ENCODE data around the gene RMND1. TPM values are rescaled to one million over a fixed set of nuclear protein-coding genes. Genes with fewer than 3 reads are reported as not detected.

The RMND1 gene
- polyA plus RNA-seq, 4 donors: 17.5 to 53.6 (median 32.3) TPM

DNA sequence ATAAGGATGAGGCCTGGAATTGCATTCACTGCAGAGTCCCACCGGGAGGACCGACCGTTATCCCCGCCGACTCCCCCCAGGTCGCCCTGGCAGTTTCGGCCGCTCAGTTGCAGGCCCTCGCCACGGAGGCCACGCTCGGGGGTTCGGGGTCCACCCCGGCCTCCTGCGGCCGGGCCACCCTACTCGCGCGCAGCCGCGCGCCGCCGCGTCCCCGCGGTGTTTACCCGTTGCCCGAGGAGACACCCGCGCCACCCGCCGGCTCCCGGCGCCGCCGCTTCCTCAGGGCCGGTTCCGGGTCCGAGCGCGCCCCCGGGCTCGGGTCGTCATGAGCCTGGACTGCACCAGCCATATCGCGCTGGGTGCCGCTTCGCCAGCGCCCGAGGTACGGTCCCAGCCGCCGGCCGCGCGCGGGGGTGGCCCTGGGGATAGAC is 41.9 kb upstream of the RMND1 start, which contains the start of gene CCDC170:
TSS of gene CCDC170 (plus strand) at position 214 of the 431 bp plus-strand sequence. CDS start at position 326, 112 bp downstream.
- peak in 1 of 2 donors; percentile 65 for DNase-seq
- WGBS, 3 donors: 0 to 2% (median 1%) methylated on average over 39 to 58 of the region's 58 CpGs
- Histone ChIP-seq H3K4me1 (ENCODE audit: control insufficient read depth in 3 of 3, insufficient read depth in 2 of 3, low read depth in 1 of 3, low read length in 2 of 3) (peaks cover 0 to 6% (median 2%) of the 10 kb centered on the region in 3 donors), H3K4me3 (ENCODE audit: low read depth in 1 of 3, low read length in 3 of 3) (peak within 1 kb of the TSS; percentile 38 to 49 (median 40)), H3K27me3 (ENCODE audit: control insufficient read depth in 3 of 3, insufficient read depth in 3 of 3, low read length in 3 of 3) (peaks cover 0 to 25% (median 2%) of the 10 kb centered on the region in 3 donors), H3K27ac (ENCODE audit: low read depth in 1 of 3, low read length in 2 of 3) (peak within 1 kb of the TSS in 2 of 3 donors; percentile 33 to 57), H3K36me3 (ENCODE audit: control insufficient read depth in 3 of 3, insufficient read depth in 2 of 3, low read depth in 1 of 3, low read length in 3 of 3) (no peaks in the 10 kb centered on the region), H3K9me3 (ENCODE audit: control insufficient read depth in 2 of 2, insufficient read depth in 1 of 2, low read depth in 1 of 2, low read length in 1 of 2) (no peaks in the 10 kb centered on the region)
- no peak for FAIRE-seq

- WGBS, 3 donors: 23 to 44% (median 39%) methylated on average over 16 of the region's 16 CpGs
- DNase-seq: no peak
- Histone ChIP-seq H3K4me3 (ENCODE audit: low read depth in 1 of 3, low read length in 3 of 3) (peak overlapping the region in 2 of 3 donors; percentile 40 to 49), H3K4me1 (ENCODE audit: control insufficient read depth in 3 of 3, insufficient read depth in 2 of 3, low read depth in 1 of 3, low read length in 2 of 3) (peaks cover 0 to 6% (median 2%) of the 10 kb centered on the region in 3 donors), H3K27me3 (ENCODE audit: control insufficient read depth in 3 of 3, insufficient read depth in 3 of 3, low read length in 3 of 3) (peaks cover 0 to 25% (median 2%) of the 10 kb centered on the region in 3 donors), H3K36me3 (ENCODE audit: control insufficient read depth in 3 of 3, insufficient read depth in 2 of 3, low read depth in 1 of 3, low read length in 3 of 3) (no peaks in the 10 kb centered on the region), H3K27ac (ENCODE audit: low read depth in 1 of 3, low read length in 2 of 3) (no peak overlapping the region), H3K9me3 (ENCODE audit: control insufficient read depth in 2 of 2, insufficient read depth in 1 of 2, low read depth in 1 of 2, low read length in 1 of 2) (no peaks in the 10 kb centered on the region)
- FAIRE-seq: no peak
Measured at GRCh38 chr6:151493161-151493803, 41.4 kb upstream of the RMND1 start.

DNA sequence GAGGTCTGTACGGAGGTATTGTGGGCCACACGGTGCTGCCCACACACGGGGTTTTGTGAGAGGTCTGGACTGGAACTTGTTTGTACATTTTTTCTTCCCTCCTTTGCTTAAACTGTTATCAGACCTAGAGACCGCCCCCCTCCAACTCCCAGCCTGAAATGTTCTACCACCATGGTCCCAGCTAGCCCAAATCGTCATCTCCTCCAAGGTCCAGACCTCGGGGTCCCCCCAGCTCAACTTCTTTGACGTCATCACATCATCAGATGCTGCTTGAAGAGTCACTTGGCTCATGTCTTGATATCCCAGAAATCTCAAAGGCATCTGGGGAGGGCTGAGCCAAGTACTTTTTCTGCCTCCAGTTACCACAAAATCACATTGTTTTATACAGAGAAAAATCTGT is 39.1 kb upstream of the RMND1 start:
- peaks cover 0 to 3% (median 0%) of the 10 kb centered on the region in 3 donors for H3K4me1 ChIP-seq (ENCODE audit: control insufficient read depth in 3 of 3, insufficient read depth in 2 of 3, low read depth in 1 of 3, low read length in 2 of 3)
- DNase-seq (no peak), FAIRE-seq (no peak)
- 73 to 87% (median 76%) methylated on average over 7 of the region's 7 CpGs for WGBS, 3 donors
- no peaks in the 10 kb centered on the region for H3K9me3 ChIP-seq (ENCODE audit: control insufficient read depth in 2 of 2, insufficient read depth in 1 of 2, low read depth in 1 of 2, low read length in 1 of 2)
- H3K27ac ChIP-seq (ENCODE audit: low read depth in 1 of 3, low read length in 2 of 3): no peak overlapping the region
- peaks cover 0 to 25% (median 2%) of the 10 kb centered on the region in 3 donors for H3K27me3 ChIP-seq (ENCODE audit: control insufficient read depth in 3 of 3, insufficient read depth in 3 of 3, low read length in 3 of 3)
- no peak overlapping the region for H3K4me3 ChIP-seq (ENCODE audit: low read depth in 1 of 3, low read length in 3 of 3)
- no peaks in the 10 kb centered on the region for H3K36me3 ChIP-seq (ENCODE audit: control insufficient read depth in 3 of 3, insufficient read depth in 2 of 3, low read depth in 1 of 3, low read length in 3 of 3)

GRCh38 chr6:151488226-151488625 is 36.3 kb upstream of the RMND1 start:
- Histone ChIP-seq H3K4me3 (ENCODE audit: low read depth in 1 of 3, low read length in 3 of 3) (no peak overlapping the region), H3K27ac (ENCODE audit: low read depth in 1 of 3, low read length in 2 of 3) (no peak overlapping the region), H3K4me1 (ENCODE audit: control insufficient read depth in 3 of 3, insufficient read depth in 2 of 3, low read depth in 1 of 3, low read length in 2 of 3) (peaks cover 0 to 3% (median 0%) of the 10 kb centered on the region in 3 donors), H3K36me3 (ENCODE audit: control insufficient read depth in 3 of 3, insufficient read depth in 2 of 3, low read depth in 1 of 3, low read length in 3 of 3) (no peaks in the 10 kb centered on the region), H3K9me3 (ENCODE audit: control insufficient read depth in 2 of 2, insufficient read depth in 1 of 2, low read depth in 1 of 2, low read length in 1 of 2) (no peaks in the 10 kb centered on the region), H3K27me3 (ENCODE audit: control insufficient read depth in 3 of 3, insufficient read depth in 3 of 3, low read length in 3 of 3) (peaks cover 0 to 11% (median 0%) of the 10 kb centered on the region in 3 donors)
- FAIRE-seq (no peak), DNase-seq (no peak)
- 54 to 61% (median 56%) methylated on average over 2 of the region's 2 CpGs for WGBS, 3 donors

GRCh38 chr6:151483994-151484393 is 32.1 kb upstream of the RMND1 start:
- peaks cover 0 to 3% (median 0%) of the 10 kb centered on the region in 3 donors for H3K4me1 ChIP-seq (ENCODE audit: control insufficient read depth in 3 of 3, insufficient read depth in 2 of 3, low read depth in 1 of 3, low read length in 2 of 3)
- FAIRE-seq (peak; percentile 39), DNase-seq (peak; percentile 52 to 71)
- H3K27me3 ChIP-seq (ENCODE audit: control insufficient read depth in 3 of 3, insufficient read depth in 3 of 3, low read length in 3 of 3): no peaks in the 10 kb centered on the region
- no peaks in the 10 kb centered on the region for H3K9me3 ChIP-seq (ENCODE audit: control insufficient read depth in 2 of 2, insufficient read depth in 1 of 2, low read depth in 1 of 2, low read length in 1 of 2)
- no peaks in the 10 kb centered on the region for H3K36me3 ChIP-seq (ENCODE audit: control insufficient read depth in 3 of 3, insufficient read depth in 2 of 3, low read depth in 1 of 3, low read length in 3 of 3)
- no peak overlapping the region for H3K4me3 ChIP-seq (ENCODE audit: low read depth in 1 of 3, low read length in 3 of 3)
- H3K27ac ChIP-seq (ENCODE audit: low read depth in 1 of 3, low read length in 2 of 3): peak overlapping the region in 1 of 3 donors; percentile 17

DNA sequence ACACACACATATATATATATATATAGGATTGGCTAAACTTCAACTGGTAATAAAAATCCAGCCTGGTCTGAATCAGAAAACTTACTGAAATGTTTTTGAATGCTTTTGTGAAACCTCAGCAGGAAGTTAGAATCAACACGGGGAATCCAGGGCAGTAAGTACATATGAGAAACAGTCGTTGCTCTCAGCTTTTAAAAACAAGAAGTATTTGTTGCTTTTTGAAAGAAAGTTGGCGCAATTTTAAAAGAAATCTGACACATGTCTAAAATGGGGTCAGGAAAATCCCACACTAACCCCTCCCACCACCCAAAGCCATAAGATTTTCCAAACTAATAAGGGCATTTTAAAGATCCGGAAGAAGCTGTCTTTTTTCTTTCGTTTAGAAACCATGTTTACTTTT is 30.4 kb upstream of the RMND1 start:
- DNase-seq (no peak), FAIRE-seq (no peak)
- H3K27me3 ChIP-seq (ENCODE audit: control insufficient read depth in 3 of 3, insufficient read depth in 3 of 3, low read length in 3 of 3): no peaks in the 10 kb centered on the region
- peaks cover 0 to 3% (median 0%) of the 10 kb centered on the region in 3 donors for H3K4me1 ChIP-seq (ENCODE audit: control insufficient read depth in 3 of 3, insufficient read depth in 2 of 3, low read depth in 1 of 3, low read length in 2 of 3)
- H3K4me3 ChIP-seq (ENCODE audit: low read depth in 1 of 3, low read length in 3 of 3): no peak overlapping the region
- H3K9me3 ChIP-seq (ENCODE audit: control insufficient read depth in 2 of 2, insufficient read depth in 1 of 2, low read depth in 1 of 2, low read length in 1 of 2): no peaks in the 10 kb centered on the region
- H3K36me3 ChIP-seq (ENCODE audit: control insufficient read depth in 3 of 3, insufficient read depth in 2 of 3, low read depth in 1 of 3, low read length in 3 of 3): no peaks in the 10 kb centered on the region
- H3K27ac ChIP-seq (ENCODE audit: low read depth in 1 of 3, low read length in 2 of 3): no peak overlapping the region
- 46 to 70% (median 64%) methylated on average over 5 of the region's 5 CpGs for WGBS, 3 donors

GRCh38 chr6:151481786-151482185 is 29.9 kb upstream of the RMND1 start:
- Histone ChIP-seq H3K9me3 (ENCODE audit: control insufficient read depth in 2 of 2, insufficient read depth in 1 of 2, low read depth in 1 of 2, low read length in 1 of 2) (no peaks in the 10 kb centered on the region), H3K4me3 (ENCODE audit: low read depth in 1 of 3, low read length in 3 of 3) (no peak overlapping the region), H3K36me3 (ENCODE audit: control insufficient read depth in 3 of 3, insufficient read depth in 2 of 3, low read depth in 1 of 3, low read length in 3 of 3) (no peaks in the 10 kb centered on the region), H3K27me3 (ENCODE audit: control insufficient read depth in 3 of 3, insufficient read depth in 3 of 3, low read length in 3 of 3) (no peaks in the 10 kb centered on the region), H3K27ac (ENCODE audit: low read depth in 1 of 3, low read length in 2 of 3) (no peak overlapping the region), H3K4me1 (ENCODE audit: control insufficient read depth in 3 of 3, insufficient read depth in 2 of 3, low read depth in 1 of 3, low read length in 2 of 3) (peaks cover 0 to 3% (median 0%) of the 10 kb centered on the region in 3 donors)
- FAIRE-seq: no peak
- no peak for DNase-seq

DNA sequence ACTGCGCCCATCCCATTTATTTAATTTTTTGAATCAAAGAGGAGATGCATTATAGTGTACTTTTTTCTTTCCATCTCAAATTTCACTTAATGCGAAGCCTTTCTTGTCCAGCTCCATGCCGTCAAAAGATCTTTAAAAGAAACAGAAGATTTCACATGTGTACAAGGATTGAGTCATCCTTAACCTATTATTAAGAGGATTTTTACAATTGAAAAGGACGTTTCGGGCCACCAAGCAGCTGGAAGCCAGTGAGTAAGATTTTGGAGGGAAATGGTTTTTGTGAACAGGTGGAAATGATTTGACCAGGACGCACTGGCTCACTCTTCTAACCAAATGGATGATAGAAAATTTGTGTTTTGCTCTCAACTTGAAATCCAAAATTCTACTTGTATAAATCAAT is 26.7 kb upstream of the RMND1 start:
- peaks cover 0 to 2% (median 0%) of the 10 kb centered on the region in 3 donors for H3K4me1 ChIP-seq (ENCODE audit: control insufficient read depth in 3 of 3, insufficient read depth in 2 of 3, low read depth in 1 of 3, low read length in 2 of 3)
- DNase-seq: no peak
- no peaks in the 10 kb centered on the region for H3K36me3 ChIP-seq (ENCODE audit: control insufficient read depth in 3 of 3, insufficient read depth in 2 of 3, low read depth in 1 of 3, low read length in 3 of 3)
- 89 to 94% (median 90%) methylated on average over 6 of the region's 6 CpGs for WGBS, 3 donors
- FAIRE-seq: no peak
- no peak overlapping the region for H3K27ac ChIP-seq (ENCODE audit: low read depth in 1 of 3, low read length in 2 of 3)
- H3K27me3 ChIP-seq (ENCODE audit: control insufficient read depth in 3 of 3, insufficient read depth in 3 of 3, low read length in 3 of 3): no peaks in the 10 kb centered on the region
- no peaks in the 10 kb centered on the region for H3K9me3 ChIP-seq (ENCODE audit: control insufficient read depth in 2 of 2, insufficient read depth in 1 of 2, low read depth in 1 of 2, low read length in 1 of 2)
- H3K4me3 ChIP-seq (ENCODE audit: low read depth in 1 of 3, low read length in 3 of 3): no peak overlapping the region

- FAIRE-seq: no peak
- H3K27me3 ChIP-seq (ENCODE audit: control insufficient read depth in 3 of 3, insufficient read depth in 3 of 3, low read length in 3 of 3): no peaks in the 10 kb centered on the region
Measured at GRCh38 chr6:151477726-151478125, 25.8 kb upstream of the RMND1 start.

More at GRCh38 chr6:151477726-151478125, 25.8 kb upstream of the RMND1 start:
- no peak overlapping the region for H3K27ac ChIP-seq (ENCODE audit: low read depth in 1 of 3, low read length in 2 of 3)
- DNase-seq: no peak
- no peaks in the 10 kb centered on the region for H3K4me1 ChIP-seq (ENCODE audit: control insufficient read depth in 3 of 3, insufficient read depth in 2 of 3, low read depth in 1 of 3, low read length in 2 of 3)
- no peaks in the 10 kb centered on the region for H3K36me3 ChIP-seq (ENCODE audit: control insufficient read depth in 3 of 3, insufficient read depth in 2 of 3, low read depth in 1 of 3, low read length in 3 of 3)
- 92 to 96% (median 94%) methylated on average over 12 of the region's 12 CpGs for WGBS, 3 donors
- no peak overlapping the region for H3K4me3 ChIP-seq (ENCODE audit: low read depth in 1 of 3, low read length in 3 of 3)
- H3K9me3 ChIP-seq (ENCODE audit: control insufficient read depth in 2 of 2, insufficient read depth in 1 of 2, low read depth in 1 of 2, low read length in 1 of 2): no peaks in the 10 kb centered on the region

Data from small intestine (tissue), 7 donors.